Testis (tissue), 2 donors: ENCODE data around the gene FAM72B.
"Not testable (repeated sequence)": the region's sequence is repeated elsewhere in the genome, so short reads cannot be mapped to it uniquely, and the experiment has no call there.

Experiments
- POLR2A ChIP-seq: fragments of 450-650 bp; IDR thresholded peaks from one replicate; pipeline ENCODE4 v1.6.1; 2017; ENCODE audit warnings: antibody characterized with exemption, mild to moderate bottlenecking, moderate library complexity
- TF ChIP-seq, protein P1 (sequence below), 3 experiments: fragments of 450-650 bp in 2 of 3; fragments of 200-600 bp in 1 of 3; sonication (generic) in 1 of 3; IDR thresholded peaks; one replicate each; pipeline ENCODE4 v1.5.1; 2016 to 2019; ENCODE audit warnings: antibody characterized with exemption in 3 of 3, mild to moderate bottlenecking in 2 of 3, moderate library complexity in 1 of 3

DNA sequence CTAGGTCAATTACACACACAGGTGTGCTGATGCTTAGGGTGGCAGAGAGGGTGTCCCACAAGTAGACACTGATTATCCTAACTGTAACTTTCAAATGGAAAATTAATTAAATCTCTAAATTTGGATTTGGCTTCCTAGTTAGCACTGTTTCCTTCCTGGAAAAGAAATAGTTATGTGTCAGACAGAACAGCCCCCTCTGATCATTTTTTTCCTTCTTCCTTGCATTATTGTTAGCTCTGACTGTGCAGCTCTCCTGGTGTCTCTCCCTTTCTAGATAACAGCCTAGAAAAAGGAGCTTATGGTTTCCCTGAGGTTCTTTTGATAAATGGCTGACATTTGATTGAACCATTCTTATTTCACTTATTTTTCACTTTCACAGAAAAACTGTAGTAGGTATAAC, 31.4 kb downstream of the FAM72B start:
- TF ChIP-seq, protein P1, sequence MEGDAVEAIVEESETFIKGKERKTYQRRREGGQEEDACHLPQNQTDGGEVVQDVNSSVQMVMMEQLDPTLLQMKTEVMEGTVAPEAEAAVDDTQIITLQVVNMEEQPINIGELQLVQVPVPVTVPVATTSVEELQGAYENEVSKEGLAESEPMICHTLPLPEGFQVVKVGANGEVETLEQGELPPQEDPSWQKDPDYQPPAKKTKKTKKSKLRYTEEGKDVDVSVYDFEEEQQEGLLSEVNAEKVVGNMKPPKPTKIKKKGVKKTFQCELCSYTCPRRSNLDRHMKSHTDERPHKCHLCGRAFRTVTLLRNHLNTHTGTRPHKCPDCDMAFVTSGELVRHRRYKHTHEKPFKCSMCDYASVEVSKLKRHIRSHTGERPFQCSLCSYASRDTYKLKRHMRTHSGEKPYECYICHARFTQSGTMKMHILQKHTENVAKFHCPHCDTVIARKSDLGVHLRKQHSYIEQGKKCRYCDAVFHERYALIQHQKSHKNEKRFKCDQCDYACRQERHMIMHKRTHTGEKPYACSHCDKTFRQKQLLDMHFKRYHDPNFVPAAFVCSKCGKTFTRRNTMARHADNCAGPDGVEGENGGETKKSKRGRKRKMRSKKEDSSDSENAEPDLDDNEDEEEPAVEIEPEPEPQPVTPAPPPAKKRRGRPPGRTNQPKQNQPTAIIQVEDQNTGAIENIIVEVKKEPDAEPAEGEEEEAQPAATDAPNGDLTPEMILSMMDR (IDR thresholded peaks at IDR 0.05), result not testable (repeated sequence)
- TF ChIP-seq POLR2A, result not testable (repeated sequence)
